IMR-90 (cell line): ENCODE measurements around the gene CARMIL1. TPM values are rescaled to one million over a fixed set of nuclear protein-coding genes. Genes with fewer than 3 reads are reported as not detected.

ENCODE experiments used
- ATAC-seq: fragments of 200-7000 bp; cut with Tn5 transposase; 2 replicates; pipeline ENCODE4 v1.9.1; 2020; ENCODE audit warnings: low read depth, mild to moderate bottlenecking, moderate library complexity
- BruUV-seq: library from RNA; stranded (reverse); fragments of 400-500 nt; replicated peaks from 2 replicates; lab custom pipeline; 2021; lab: Mats Ljungman, UMichigan
- CTCF ChIA-PET: fragments of 300-600 bp; formaldehyde crosslinking; extraction: SDS; loops from one replicate; lab custom pipeline; 2021; ENCODE audit warnings: antibody characterized with exemption; lab: Yijun Ruan, JAX
- POLR2A ChIA-PET: fragments of 300-600 bp; sonication (Branson Sonifier 250); formaldehyde crosslinking; loops from one replicate; lab custom pipeline; 2022; ENCODE audit warnings: antibody characterized with exemption; ENCODE audit not compliant: unreplicated experiment; lab: Charles Lee
- DNase-seq: peaks from one replicate; pipeline ENCODE4 v3.0.0; 2013
- H2AFZ ChIP-seq: replicated peaks from 2 replicates; pipeline ENCODE3; 2013; ENCODE audit warnings: low read length, mild to moderate bottlenecking; ENCODE audit not compliant: poor library complexity
- H2AK5ac ChIP-seq: 2 replicates; pipeline ENCODE4 v1.6.1; 2013; ENCODE audit warnings: low read depth, low read length, inconsistent platforms
- H2AK9ac ChIP-seq: replicated peaks from 2 replicates; pipeline ENCODE3; 2013; ENCODE audit warnings: mild to moderate bottlenecking, low read depth, low read length, moderate library complexity; ENCODE audit not compliant: poor library complexity
- H2BK120ac ChIP-seq: 2 replicates; pipeline ENCODE4 v1.6.1; 2013; ENCODE audit warnings: low read depth, low read length, inconsistent platforms
- H2BK15ac ChIP-seq: 3 replicates; pipeline ENCODE4 v1.6.1; 2013; ENCODE audit warnings: low read depth, low read length, inconsistent platforms
- H2BK20ac ChIP-seq: 2 replicates; pipeline ENCODE4 v1.6.1; 2013; ENCODE audit warnings: low read depth, mild to moderate bottlenecking, inconsistent platforms, low read length, moderate library complexity
- H2BK5ac ChIP-seq: 2 replicates; pipeline ENCODE4 v1.6.1; 2013; ENCODE audit warnings: mild to moderate bottlenecking, low read depth, low read length, inconsistent platforms; ENCODE audit not compliant: poor library complexity, severe bottlenecking
- H3K14ac ChIP-seq: replicated peaks from 2 replicates; pipeline ENCODE4 v1.6.1; 2013; ENCODE audit warnings: low read depth, low read length, inconsistent platforms
- H3K18ac ChIP-seq: 2 replicates; pipeline ENCODE4 v1.6.1; 2013; ENCODE audit warnings: low read depth, low read length, control low read depth
- H3K23ac ChIP-seq: 2 replicates; pipeline ENCODE4 v1.6.1; 2013; ENCODE audit warnings: low read depth, low read length, inconsistent platforms
- H3K27ac ChIP-seq: 2 replicates; pipeline ENCODE4 v1.5.1; 2013; ENCODE audit warnings: mild to moderate bottlenecking, control low read depth, low read length; ENCODE audit not compliant: insufficient read depth
- H3K27me3 ChIP-seq: 2 replicates; pipeline ENCODE4 v1.6.1; 2013; ENCODE audit warnings: low read length; ENCODE audit not compliant: control insufficient read depth, insufficient read depth
- H3K36me3 ChIP-seq: 2 replicates; pipeline ENCODE4 v1.6.1; 2013; ENCODE audit warnings: low read length, mixed read lengths; ENCODE audit not compliant: control insufficient read depth, insufficient read depth
- H3K4ac ChIP-seq: 2 replicates; pipeline ENCODE4 v1.6.1; 2013; ENCODE audit warnings: low read depth, low read length, inconsistent platforms
- H3K4me1 ChIP-seq: 2 replicates; pipeline ENCODE4 v1.6.1; 2013; ENCODE audit warnings: low read length, mixed read lengths; ENCODE audit not compliant: control insufficient read depth, insufficient read depth
- H3K4me2 ChIP-seq: 2 replicates; pipeline ENCODE4 v1.6.1; 2013; ENCODE audit warnings: low read depth, mild to moderate bottlenecking, control low read depth, low read length, moderate library complexity
- H3K4me3 ChIP-seq: 2 replicates; pipeline ENCODE4 v1.5.1; 2013; ENCODE audit warnings: low read depth, mild to moderate bottlenecking, control low read depth, low read length, moderate library complexity; ENCODE audit not compliant: insufficient read depth
- H3K56ac ChIP-seq: 2 replicates; pipeline ENCODE4 v1.6.1; 2013; ENCODE audit warnings: low read length, inconsistent platforms; ENCODE audit not compliant: insufficient read depth; ENCODE audit errors: extremely low read depth
- H3K79me1 ChIP-seq, 2 experiments: 2 replicates each; pipeline ENCODE4 v1.6.1; 2013; ENCODE audit warnings: low read length in 2 of 2, inconsistent platforms in 1 of 2, low read depth in 1 of 2
- H3K9ac ChIP-seq: 2 replicates; pipeline ENCODE4 v1.6.1; 2013; ENCODE audit warnings: low read depth, low read length, control low read depth
- H3K9me1 ChIP-seq: 2 replicates; pipeline ENCODE4 v1.6.1; 2013; ENCODE audit warnings: low read length, inconsistent platforms; ENCODE audit not compliant: insufficient read depth
- H3K9me3 ChIP-seq: 2 replicates; pipeline ENCODE4 v1.6.1; 2013; ENCODE audit warnings: low read length; ENCODE audit not compliant: control insufficient read depth, insufficient read depth
- H4K20me1 ChIP-seq: 2 replicates; pipeline ENCODE4 v1.6.1; 2013; ENCODE audit warnings: low read length, inconsistent platforms; ENCODE audit not compliant: insufficient read depth
- H4K5ac ChIP-seq: 2 replicates; pipeline ENCODE4 v1.6.1; 2013; ENCODE audit warnings: mild to moderate bottlenecking, low read depth, low read length, control low read depth
- H4K8ac ChIP-seq, 2 experiments: 2 replicates each; pipeline ENCODE4 v1.6.1; 2013; ENCODE audit warnings: low read depth in 2 of 2, low read length in 2 of 2, control low read depth in 1 of 2, inconsistent platforms in 1 of 2
- H4K91ac ChIP-seq: 2 replicates; pipeline ENCODE4 v1.6.1; 2013; ENCODE audit warnings: low read depth, low read length, inconsistent platforms; ENCODE audit not compliant: insufficient read depth
- CEBPB ChIP-seq: IDR thresholded peaks from 2 replicates; pipeline ENCODE4 v1.6.1; 2012; ENCODE audit warnings: low read depth, low read length, improper control_type of control experiment
- CHD1 ChIP-seq: IDR thresholded peaks from 2 replicates; pipeline ENCODE4 v1.6.1; 2012; ENCODE audit warnings: low read depth, low read length, improper control_type of control experiment
- MXI1 ChIP-seq: IDR thresholded peaks from 2 replicates; pipeline ENCODE4 v1.6.1; 2012; ENCODE audit warnings: low read depth, mild to moderate bottlenecking, low read length, moderate library complexity, borderline replicate concordance
- USF2 ChIP-seq: fragments of 150-350 bp; IDR thresholded peaks from 2 replicates; pipeline ENCODE4 v1.6.1; 2017; ENCODE audit warnings: mild to moderate bottlenecking, antibody characterized with exemption, low read length, low read depth
- WGBS, 2 experiments: methylation state at CpG; one replicate each; pipeline versions ENCODE4 v1.1.5 to v1.1.7; 2013; ENCODE audit warnings: missing lambda C conversion rate in 2 of 2; ENCODE audit not compliant: insufficient read length in 1 of 2; ENCODE audit errors: extremely low coverage in 2 of 2; 5-methylcytosine and 5-hydroxymethylcytosine counted together
- dilution Hi-C: fragments of 300-500 bp; cut with HindIII; formaldehyde crosslinking; loops from one replicate; pipeline ENCODE4 v1.14.3; 2018; ENCODE audit warnings: low sequenced_read_pairs; ENCODE audit not compliant: unreplicated experiment
- in situ Hi-C: fragments of 300-500 bp; cut with MboI; formaldehyde crosslinking; loops from 3 replicates; pipeline ENCODE4 v1.14.3; 2019; ENCODE audit warnings: low sequenced_read_pairs, inconsistent platforms, mixed read lengths
- intact Hi-C: fragments of 100-400 bp; cut with micrococcal nuclease; formaldehyde crosslinking; loops from 2 replicates; pipeline ENCODE4 v1.10.0; 2022
- polyA plus RNA-seq, 3 experiments: library from polyadenylated mRNA; depleted of rRNA; stranded (reverse); fragments of >200 nt; gene quantifications; 2 replicates each; pipeline ENCODE4 v1.2.3, GENCODE V29; 2012; ENCODE audit warnings: low replicate concordance in 1 of 3
- total RNA-seq: library from RNA; depleted of rRNA; stranded (reverse); fragments of >200 nt; gene quantifications from 2 replicates; pipeline ENCODE4 v1.2.3, GENCODE V29; 2012

Gene CARMIL1
- total and polyA plus RNA-seq, 2 of the 4 experiments (the other 2 are of a cell fraction) = 1.3 to 2.9 TPM

- H3K9me3 ChIP-seq = no peaks in the 10 kb centered on the region
- in situ Hi-C loops = no loop called here
- no peak overlapping the region for H3K23ac ChIP-seq
- no peak overlapping the region for H3K56ac ChIP-seq
- no peaks in the 10 kb centered on the region; a peak in 1 of 4 replicates for H3K79me1 ChIP-seq
- DNase-seq = no peak
- H2AK5ac ChIP-seq = no peak overlapping the region
- WGBS, 2 experiments = no CpG with 5 or more reads among the region's 2 CpGs
- no peak overlapping the region for H2BK5ac ChIP-seq
- BruUV-seq = no TSS peak
- H3K4me2 ChIP-seq = no peak overlapping the region
- peaks cover 4% of the 10 kb centered on the region for H3K9me1 ChIP-seq
- H3K36me3 ChIP-seq = no peaks in the 10 kb centered on the region
- H2AFZ ChIP-seq = no peak overlapping the region
- no peak overlapping the region for H3K4me3 ChIP-seq
- H2AK9ac ChIP-seq = no peak overlapping the region
- dilution Hi-C loops = no loop called here
- ChIA-PET CTCF (no interaction called here), POLR2A (no interaction called here)
- no peak overlapping the region for H3K4ac ChIP-seq
- H4K8ac ChIP-seq = no peak overlapping the region
- no peak overlapping the region for H3K9ac ChIP-seq
- H4K20me1 ChIP-seq = no peaks in the 10 kb centered on the region
- no peak overlapping the region for H3K14ac ChIP-seq
- TF ChIP-seq CEBPB (peak; percentile 17; the same call in 1 of the 2 replicates), MXI1 (no peak), CHD1 (no peak), USF2 (no peak)
- no peak overlapping the region for H2BK15ac ChIP-seq
- no peak overlapping the region for H4K5ac ChIP-seq
- H3K4me1 ChIP-seq = peaks cover 3% of the 10 kb centered on the region; the same call in 1 of the 2 replicates
- H2BK20ac ChIP-seq = no peak overlapping the region
- H3K18ac ChIP-seq = no peak overlapping the region
- no peaks in the 10 kb centered on the region for H3K27me3 ChIP-seq
- H2BK120ac ChIP-seq = no peak overlapping the region
- no peak overlapping the region for H3K27ac ChIP-seq
- peak; percentile 35; the same call in 1 of the 2 replicates for ATAC-seq
- intact Hi-C loops = no loop called here
- H4K91ac ChIP-seq = no peak overlapping the region
Observed at GRCh38 chr6:25336996-25337395, 57.8 kb downstream of the CARMIL1 start.
